Head of caudate nucleus (tissue), 42 donors: ENCODE measurements around the gene FAM237B.
"Not testable (repeated sequence)": the region's sequence is repeated elsewhere in the genome, so short reads cannot be mapped to it uniquely, and the experiment has no call there.

ENCODE experiments used
- DNase-seq, 42 donors: peaks; one replicate each; pipeline versions ENCODE4 v3.0.0 to v3.0.0-alpha.2; 2020 to 2021; ENCODE audit warnings: mixed read lengths in 7 of 42
- intact Hi-C: fragments of 100-400 bp; cut with DNase I; formaldehyde crosslinking; loops from one replicate; pipeline ENCODE4 v1.15.0; 2022

The FAM237B gene

DNA sequence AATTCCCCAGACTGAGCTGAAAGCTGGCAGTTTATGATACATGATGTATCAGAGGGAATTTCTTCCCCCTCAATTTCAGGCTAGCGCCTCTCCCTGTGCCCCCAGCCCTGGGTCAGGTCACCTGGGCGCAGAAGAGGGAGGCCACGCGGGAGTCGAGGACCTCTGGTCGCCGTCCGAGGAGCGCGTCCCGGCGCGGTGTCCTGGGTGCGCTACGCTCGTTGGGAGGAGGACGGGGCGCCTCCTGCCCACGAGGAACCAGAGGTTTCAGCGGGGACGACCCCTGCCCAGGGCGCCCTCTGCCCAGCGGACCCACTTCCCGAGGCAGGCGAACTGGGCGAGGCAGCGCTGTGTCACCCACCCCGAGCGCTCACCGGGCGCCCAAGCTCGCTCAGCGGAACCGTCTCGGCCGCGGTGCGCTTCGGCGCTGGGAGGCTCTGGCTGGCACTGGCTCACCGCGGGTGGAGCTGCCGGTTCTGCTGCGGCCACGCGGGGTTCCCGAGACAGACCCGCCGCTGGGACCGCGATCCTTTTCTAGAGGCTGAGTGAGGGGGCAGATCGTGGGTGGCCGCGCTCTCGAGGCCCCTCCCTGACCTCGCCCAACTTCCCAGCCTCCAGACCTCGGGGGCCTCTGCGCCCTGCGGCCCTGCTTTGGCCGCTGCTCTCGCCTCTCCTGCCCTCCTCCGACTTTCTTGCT, at the start of gene FAM237B:
TSS of gene FAM237B (minus strand) at position 504 of the 694 bp plus-strand sequence. CDS start 1,556 bp downstream, outside the sequence.
- DNase-seq: peak in 18 of 42 donors; percentile 3 to 48 (median 20)
- intact Hi-C loops: no loop called here

DNA sequence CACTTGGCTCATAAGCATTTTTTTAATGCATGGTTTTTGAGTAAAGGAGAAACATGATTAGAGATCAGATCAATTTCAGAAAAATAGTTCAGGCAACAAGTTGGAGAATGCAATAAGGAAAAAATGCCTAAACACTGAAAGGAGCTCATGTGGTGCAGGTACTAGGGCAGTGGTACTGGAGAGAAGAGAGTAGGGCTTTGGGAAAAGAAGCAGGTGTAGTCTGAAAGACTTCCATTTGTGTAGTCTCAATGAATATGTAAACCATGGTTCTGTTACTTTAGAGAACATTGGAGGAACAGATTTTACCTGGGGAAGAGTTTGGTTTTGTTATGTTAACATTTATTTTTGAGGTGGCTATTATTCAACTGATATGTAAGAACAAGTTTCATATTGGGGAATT, 30.9 kb upstream of the FAM237B start:
- intact Hi-C loops: no loop called here
- no peak for DNase-seq

DNA sequence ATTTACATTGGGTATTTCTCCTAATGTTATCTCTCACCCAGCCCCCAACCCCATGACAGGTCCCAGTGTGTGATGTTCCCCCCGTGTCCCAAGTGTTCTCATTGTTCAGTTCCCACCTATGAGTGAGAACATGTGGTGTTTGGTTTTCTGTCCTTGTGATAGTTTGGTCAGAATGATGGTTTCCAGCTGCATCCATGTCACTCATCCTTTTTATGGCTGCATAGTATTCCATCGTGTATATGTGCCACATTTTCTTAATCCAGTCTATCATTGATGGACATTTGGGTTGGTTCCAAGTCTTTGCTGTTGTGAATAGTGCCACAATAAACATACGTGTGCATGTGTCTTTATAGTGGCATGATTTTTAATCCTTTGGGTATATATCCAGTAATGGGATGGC, 28.9 kb upstream of the FAM237B start:
- DNase-seq, intact Hi-C loops: not testable (repeated sequence)

- intact Hi-C loops: loop anchor here (5.0 kb wide), 1 partner anchor 58 kb away; no protein-coding TSS in a partner anchor
- DNase-seq: no peak
These were observed 28.2 kb upstream of the FAM237B start for GRCh38 chr7:90349305-90349704.

- intact Hi-C loops: loop anchor here (5.0 kb wide), 1 partner anchor 60 kb away; no protein-coding TSS in a partner anchor
- no peak for DNase-seq
These were observed 26.7 kb upstream of the FAM237B start for GRCh38 chr7:90347759-90348158.

- peak; percentile 83 to 97 (median 94) for DNase-seq
- intact Hi-C loops: loop anchor here (5.0 kb wide), 1 partner anchor 61 kb away; no protein-coding TSS in a partner anchor
These were observed 25.4 kb upstream of the FAM237B start, which contains the start of gene GTPBP10 for GRCh38 chr7:90346336-90347125. GTPBP10 (plus strand) TSS chr7:90346716; CDS start chr7:90346742, 26 bp downstream.

- peak in 18 of 42 donors; percentile 2 to 54 (median 21) for DNase-seq
These were observed 24.7 kb upstream of the FAM237B start for GRCh38 chr7:90345595-90346335.

DNA sequence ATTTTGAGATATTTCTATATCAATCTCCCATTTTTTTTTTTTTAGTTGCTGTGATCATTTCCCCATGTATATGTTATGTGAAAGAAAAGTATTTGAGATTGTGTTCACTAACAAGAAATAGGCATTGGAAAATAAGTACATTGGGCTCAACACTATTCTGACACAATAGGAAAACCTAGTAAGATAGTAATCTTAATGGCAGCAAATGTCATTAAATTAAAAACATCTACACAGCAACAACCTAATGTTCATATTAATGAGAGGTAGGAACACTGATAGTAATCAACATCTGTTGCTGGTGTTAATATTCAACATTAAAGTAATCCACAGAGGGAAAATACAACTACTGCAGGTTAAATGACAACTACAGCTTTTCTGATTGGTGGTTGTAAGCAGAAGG, 23.9 kb upstream of the FAM237B start:
- DNase-seq: no peak
- intact Hi-C loops: loop anchor here (5.0 kb wide), 1 partner anchor 62 kb away; no protein-coding TSS in a partner anchor

More at GRCh38 chr7:90345595-90346335, 24.7 kb upstream of the FAM237B start:
- intact Hi-C loops: loop anchor here (5.0 kb wide), 1 partner anchor 62 kb away; no protein-coding TSS in a partner anchor

DNA sequence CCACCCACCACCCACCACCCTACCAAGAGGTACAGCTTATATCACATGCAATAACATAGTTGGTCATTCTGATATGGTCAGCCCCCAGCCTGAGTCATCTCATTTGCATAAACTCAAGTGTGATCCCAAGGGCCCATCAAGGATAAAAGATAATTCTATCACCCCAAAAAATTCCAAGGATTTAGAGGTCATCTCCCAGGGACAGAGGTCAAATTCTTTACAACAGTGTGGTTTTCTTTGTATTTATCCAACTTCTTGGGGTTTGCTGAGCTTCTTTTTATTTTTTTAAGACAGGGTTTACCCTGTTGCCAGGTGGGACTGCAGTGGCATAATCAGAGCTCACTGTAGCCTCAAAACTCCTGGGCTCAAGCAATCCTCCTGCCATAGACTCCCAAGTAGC, 16.0 kb upstream of the FAM237B start:
- DNase-seq: no peak
- intact Hi-C loops: no loop called here

DNA sequence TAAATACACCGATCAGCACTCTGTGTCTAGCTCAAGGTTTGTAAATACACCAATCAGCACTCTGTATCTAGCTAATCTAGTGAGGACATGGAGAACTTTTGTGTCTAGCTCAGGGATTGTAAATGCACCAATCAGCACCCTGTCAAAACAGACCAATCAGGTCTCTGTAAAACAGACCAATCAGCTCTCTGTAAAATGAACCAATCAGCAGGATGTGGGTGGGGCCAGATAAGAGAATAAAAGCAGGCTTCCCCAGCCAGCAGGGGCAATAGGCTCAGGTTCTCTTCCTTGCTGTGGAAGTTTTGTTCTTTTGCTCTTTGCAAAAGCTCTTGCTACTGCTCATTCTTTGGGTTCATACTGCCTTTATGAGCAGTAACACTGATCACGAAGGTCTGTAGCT, 13.8 kb upstream of the FAM237B start:
- DNase-seq, intact Hi-C loops: not testable (repeated sequence)

DNA sequence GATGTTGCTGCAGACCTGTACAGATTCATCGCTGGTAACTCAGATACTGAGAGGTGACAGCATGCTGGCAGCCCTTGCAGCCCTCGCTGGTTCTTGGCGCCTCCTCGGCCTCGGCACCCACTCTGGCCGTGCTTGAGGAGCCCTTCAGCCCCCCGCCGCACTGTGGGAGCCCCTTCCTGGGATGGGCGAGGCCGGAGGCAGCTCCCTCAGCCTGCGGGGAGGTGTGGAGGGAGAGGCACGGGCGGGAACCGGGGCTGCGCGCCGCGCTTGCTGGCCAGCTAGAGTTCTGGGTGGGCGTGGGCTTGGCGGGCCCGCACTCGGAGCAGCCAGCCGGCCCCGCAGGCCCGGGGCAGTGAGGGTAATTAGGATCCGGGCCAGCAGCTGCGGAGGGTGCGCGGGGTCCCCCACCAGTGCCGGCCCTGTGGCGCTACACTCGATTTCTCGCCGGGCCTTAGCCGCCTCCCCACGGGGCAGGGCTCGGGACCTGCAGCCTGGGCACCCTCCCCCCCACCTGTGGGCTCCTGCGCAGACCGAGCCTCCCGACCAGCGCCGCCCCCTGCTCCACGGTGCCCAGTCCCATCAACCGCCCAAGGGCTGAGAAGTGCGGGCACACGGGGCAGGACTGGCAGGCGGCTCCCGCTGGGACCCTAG, 13.2 kb upstream of the FAM237B start:
- intact Hi-C loops: no loop called here
- DNase-seq: no peak

DNA sequence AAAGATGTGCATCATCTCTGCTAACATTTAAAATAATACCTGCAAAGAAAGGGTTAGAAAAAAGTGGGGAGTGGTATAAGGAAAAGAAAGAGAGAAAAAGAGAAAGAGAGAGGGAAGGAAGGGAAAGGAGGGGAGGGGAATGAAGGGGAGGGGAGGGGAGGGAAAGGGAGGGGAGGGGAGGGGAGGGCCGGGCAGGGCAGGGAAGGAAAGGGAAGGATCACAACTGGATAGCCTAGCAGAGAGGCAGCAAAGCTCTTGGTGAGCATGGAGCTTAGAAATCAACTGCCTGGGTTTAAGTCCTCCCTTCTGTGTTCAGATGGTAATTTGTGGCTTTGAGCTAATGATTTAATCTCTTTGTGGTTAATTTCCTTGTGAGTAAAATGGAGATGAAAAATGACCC, 5.4 kb upstream of the FAM237B start:
- intact Hi-C loops: no loop called here
- no peak for DNase-seq

DNA sequence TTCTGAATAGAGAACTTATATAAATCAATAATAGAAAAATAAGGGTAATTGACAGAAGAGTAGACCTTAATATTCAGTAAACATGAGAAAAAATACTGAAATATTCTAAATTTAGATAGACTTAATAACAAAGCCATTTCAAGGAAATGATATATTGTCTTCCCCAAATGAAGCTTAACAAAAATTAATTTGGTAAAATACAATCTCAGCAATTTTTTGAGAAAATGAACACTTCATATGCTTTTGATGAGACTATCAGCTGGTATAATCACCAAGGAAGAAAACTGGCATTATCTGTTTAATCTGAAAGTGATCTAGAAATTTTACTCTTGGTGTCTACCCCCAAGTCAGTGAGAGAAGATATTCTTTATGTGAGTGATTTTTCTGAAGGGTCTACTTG, 1.7 kb upstream of the FAM237B start:
- intact Hi-C loops: no loop called here
- no peak for DNase-seq

GRCh38 chr7:90320418-90320800, 695 bp downstream of the FAM237B start:
- intact Hi-C loops: no loop called here
- no peak for DNase-seq

DNA sequence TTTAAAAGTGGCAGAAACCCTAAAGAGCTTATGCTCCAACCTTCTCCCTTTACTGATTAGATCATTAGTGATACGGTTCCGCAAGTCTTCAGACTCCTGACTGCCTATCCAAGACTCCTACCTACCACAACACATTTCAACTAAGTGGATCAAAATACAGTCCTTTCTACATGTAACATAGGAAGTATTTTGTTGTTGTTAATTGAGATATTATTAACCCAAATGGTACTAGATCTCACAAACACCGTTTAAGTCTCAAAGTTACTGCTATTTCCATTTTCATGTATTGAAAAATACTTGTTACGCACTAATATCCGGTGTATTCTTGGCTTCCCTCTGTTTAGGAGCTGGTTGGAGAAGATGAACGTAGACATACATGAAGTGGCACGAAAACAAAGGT, 1.1 kb downstream of the FAM237B start:
- intact Hi-C loops: no loop called here
- no peak for DNase-seq

DNA sequence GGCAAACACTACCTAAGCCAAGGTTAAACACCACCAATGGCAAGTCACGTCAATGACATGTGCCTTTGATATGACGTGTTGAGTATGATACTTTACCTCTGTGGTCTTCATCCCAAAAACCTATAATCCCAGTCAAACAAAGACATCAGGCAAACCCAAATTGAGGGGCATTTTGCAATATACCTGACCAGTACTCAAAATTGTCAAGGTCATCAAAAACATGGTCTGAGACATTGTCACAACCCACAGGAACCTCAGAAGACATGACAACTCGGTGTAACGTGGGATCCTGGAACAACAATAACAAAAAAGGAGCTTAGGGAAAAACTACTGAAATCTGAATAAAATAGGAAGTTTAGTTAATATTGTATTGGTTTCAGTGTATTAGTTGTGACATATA, 7.2 kb downstream of the FAM237B start:
- intact Hi-C loops: no loop called here

GRCh38 chr7:90312745-90313144, 8.4 kb downstream of the FAM237B start:
- intact Hi-C loops: no loop called here

More for the DNA sequence above, 7.2 kb downstream of the FAM237B start:
- DNase-seq: no peak

DNA sequence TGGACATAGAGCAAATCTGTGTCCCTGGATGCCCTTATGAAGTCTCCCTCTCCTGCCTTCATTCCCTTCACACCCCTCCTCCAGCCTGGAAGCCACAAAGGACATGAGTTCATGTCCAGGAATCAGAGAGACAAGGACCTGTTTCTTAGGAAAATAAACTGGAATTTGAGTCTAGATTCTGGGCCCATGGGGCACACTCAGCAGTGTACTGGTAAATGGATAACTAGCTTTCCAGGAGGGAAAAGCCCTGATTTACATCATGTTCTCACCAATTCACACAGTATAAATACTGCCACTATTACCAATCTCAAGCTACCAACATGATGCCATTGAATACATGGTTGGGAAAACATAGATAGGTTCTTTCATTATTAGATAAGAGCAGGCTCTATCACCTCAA, 9.9 kb downstream of the FAM237B start:
- intact Hi-C loops: no loop called here
- no peak for DNase-seq

More at GRCh38 chr7:90312745-90313144, 8.4 kb downstream of the FAM237B start:
- peak in 1 of 42 donors; percentile 11 for DNase-seq

- no peak for DNase-seq
- intact Hi-C loops: no loop called here
These were observed 11.2 kb downstream of the FAM237B start for GRCh38 chr7:90309872-90310271.
